ENCODE results near the gene RING1. TPM values are rescaled to one million over a fixed set of nuclear protein-coding genes. Genes with fewer than 3 reads are reported as not detected.
A peak's percentile ranks its signal among the peaks of the same experiment; 100 is the strongest.

Gene RING1
- total and polyA plus RNA-seq, 8 donors, result 37.4 to 70.6 (median 55.4) TPM

DNA sequence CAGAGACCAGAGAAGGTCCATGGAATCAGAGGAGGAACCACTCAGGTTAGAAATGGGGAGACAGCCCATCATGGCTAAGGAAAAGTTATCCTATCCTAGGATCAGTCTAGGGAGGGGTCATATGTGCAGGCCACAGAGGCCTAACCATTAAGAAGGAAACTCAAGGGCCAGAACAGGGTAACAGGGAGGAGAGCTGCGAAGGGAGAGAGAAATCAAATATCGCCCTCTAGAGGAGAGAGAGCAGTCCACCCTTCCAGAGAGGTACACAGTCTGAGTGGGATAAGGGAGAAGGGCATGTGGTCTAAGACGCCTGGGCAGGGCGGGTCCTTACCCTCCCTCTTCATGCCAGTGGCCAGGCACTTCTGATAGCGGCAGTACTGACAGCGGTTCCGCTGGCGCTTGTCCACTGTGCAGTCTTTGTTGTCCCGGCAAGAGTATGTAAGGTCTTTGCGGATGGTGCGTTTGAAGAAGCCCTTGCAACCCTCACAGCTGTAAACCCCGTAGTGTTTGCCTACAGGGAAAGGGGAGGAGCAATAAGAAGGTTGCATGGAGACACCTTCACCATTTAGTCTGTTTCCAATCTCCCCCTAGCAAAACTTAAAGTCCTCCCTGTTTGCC, 10.8 kb upstream of the RING1 start:
- Histone ChIP-seq H3K27me3 (peaks cover 5 to 12% of the 10 kb centered on the region in 2 donors), H3K27ac (no peak overlapping the region), H3K4me1 (peaks cover 36 to 52% of the 10 kb centered on the region in 2 donors), H3K9me3 (no peaks in the 10 kb centered on the region), H3K4me3 (no peak overlapping the region), H3K36me3 (peaks cover 0 to 51% of the 10 kb centered on the region in 2 donors)
- TF ChIP-seq, protein P1, sequence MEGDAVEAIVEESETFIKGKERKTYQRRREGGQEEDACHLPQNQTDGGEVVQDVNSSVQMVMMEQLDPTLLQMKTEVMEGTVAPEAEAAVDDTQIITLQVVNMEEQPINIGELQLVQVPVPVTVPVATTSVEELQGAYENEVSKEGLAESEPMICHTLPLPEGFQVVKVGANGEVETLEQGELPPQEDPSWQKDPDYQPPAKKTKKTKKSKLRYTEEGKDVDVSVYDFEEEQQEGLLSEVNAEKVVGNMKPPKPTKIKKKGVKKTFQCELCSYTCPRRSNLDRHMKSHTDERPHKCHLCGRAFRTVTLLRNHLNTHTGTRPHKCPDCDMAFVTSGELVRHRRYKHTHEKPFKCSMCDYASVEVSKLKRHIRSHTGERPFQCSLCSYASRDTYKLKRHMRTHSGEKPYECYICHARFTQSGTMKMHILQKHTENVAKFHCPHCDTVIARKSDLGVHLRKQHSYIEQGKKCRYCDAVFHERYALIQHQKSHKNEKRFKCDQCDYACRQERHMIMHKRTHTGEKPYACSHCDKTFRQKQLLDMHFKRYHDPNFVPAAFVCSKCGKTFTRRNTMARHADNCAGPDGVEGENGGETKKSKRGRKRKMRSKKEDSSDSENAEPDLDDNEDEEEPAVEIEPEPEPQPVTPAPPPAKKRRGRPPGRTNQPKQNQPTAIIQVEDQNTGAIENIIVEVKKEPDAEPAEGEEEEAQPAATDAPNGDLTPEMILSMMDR (IDR thresholded peaks at IDR 0.05), result peak; percentile 46 to 71
- peak in 3 of 4 donors; percentile 41 to 69 (median 57) for DNase-seq
- peak; percentile 58 for ATAC-seq
- intact Hi-C loops (cut with DNase I), result no loop called here

DNA sequence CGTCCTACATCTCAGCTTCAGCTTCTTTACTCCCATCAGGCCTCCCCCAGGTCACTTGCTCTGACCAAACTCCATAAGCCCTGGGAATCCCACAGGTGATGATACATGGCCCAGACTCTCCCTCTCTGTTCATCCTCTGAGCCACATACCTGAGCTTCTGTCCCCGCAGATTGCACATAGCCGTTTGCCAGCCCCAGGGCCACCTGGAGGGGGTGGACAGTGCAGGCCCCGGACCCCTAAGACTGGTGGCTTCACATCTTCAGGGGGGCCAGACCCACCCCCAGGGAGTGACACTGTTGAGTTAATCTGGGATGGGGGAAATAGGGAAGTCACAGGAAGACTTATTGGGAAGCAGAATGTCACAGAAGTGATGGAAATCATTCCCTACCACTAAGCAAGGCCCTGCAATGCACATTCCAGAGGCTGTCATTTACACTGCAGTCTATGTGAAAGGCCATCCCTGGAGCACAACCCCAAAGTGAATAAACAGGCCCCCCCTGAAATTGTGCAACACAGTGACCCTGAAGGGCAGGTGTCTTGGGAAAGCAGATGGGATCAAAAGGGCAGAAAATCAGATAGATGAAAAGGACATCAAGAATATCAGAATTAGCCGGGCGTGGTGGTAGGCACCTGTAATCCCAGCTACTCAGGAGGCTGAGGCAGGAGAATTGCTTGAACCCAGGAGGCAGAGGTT, 10.0 kb upstream of the RING1 start:
- H3K4me1 ChIP-seq, result peaks cover 32 to 52% of the 10 kb centered on the region in 2 donors
- no peak overlapping the region for H3K27ac ChIP-seq
- H3K4me3 ChIP-seq, result no peak overlapping the region
- peaks cover 0 to 58% of the 10 kb centered on the region in 2 donors for H3K36me3 ChIP-seq
- H3K27me3 ChIP-seq, result peaks cover 0 to 5% of the 10 kb centered on the region in 2 donors
- no peak for ATAC-seq
- no peaks in the 10 kb centered on the region for H3K9me3 ChIP-seq
- DNase-seq, result no peak
- TF ChIP-seq, protein P1 (IDR thresholded peaks at IDR 0.05), result no peak
- intact Hi-C loops (cut with DNase I), result no loop called here

DNA sequence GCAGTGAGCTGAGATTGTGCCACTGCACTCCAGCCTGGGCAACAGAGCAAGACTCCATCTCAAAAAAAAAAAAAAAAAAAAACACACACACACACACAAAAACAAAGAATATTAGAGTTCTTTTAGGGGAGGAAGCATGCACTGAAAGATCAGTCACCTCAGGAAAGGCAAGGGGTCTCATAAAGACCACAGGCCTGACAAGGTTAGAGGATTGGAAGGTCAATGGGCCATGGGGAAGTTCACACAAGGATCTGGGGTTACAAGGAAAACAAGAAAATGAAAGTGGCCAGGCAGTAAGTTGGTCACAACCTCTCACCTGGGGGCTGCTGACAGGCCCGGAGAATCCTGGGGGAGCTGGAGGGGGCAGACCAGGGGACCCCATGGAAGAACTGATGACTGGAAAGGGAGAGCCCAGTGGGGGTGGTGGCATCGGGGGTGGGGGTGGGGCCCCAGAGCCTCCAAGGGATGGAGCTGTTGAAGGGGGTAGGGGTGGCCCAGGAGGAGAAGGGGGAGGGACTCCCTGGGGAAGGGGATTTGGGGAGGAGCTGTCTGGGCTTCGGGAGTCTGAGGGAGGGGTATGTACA, 9.4 kb upstream of the RING1 start:
- Histone ChIP-seq H3K27me3 (no peaks in the 10 kb centered on the region), H3K27ac (peak overlapping the region in 1 of 2 donors; percentile 95), H3K4me3 (peak overlapping the region; percentile 96), H3K9me3 (no peaks in the 10 kb centered on the region), H3K4me1 (peaks cover 34 to 54% of the 10 kb centered on the region in 2 donors), H3K36me3 (peaks cover 0 to 63% of the 10 kb centered on the region in 2 donors)
- DNase-seq (no peak), ATAC-seq (no peak)
- TF ChIP-seq, protein P1 (IDR thresholded peaks at IDR 0.05), result no peak
- intact Hi-C loops (cut with DNase I), result no loop called here

DNA sequence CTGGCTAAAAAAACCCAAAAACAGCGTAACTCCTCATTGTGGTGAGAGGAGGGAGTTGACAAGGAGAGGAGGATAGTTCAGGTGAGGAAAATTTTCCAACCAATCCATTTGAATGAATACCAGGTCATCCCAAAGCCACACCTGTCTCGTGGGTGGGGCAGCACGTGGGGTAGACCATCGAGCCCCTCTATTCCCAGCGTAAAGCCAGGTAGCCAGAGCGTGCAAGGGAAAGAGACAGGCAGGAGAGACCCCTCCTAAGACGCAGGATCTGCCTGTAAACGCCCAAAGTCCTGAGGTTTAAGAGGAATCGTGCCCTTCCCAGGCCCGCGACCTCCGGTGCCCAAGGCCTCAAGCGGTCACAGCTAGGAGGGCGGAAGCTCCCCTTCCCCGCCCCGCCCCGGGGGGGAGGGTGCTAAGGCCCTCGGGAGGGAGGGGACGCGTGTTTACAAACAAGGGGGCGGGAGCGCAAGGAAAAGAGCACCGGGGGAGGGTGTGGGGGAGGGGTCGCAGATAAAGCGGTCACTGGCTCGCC, 8.5 kb upstream of the RING1 start:
- Histone ChIP-seq H3K4me3 (peak overlapping the region; percentile 96), H3K36me3 (peaks cover 0 to 55% of the 10 kb centered on the region in 2 donors), H3K27me3 (no peaks in the 10 kb centered on the region), H3K9me3 (no peaks in the 10 kb centered on the region), H3K4me1 (peaks cover 38 to 62% of the 10 kb centered on the region in 2 donors), H3K27ac (peak overlapping the region; percentile 95)
- DNase-seq (peak in 2 of 4 donors; percentile 68 to 94), ATAC-seq (peak; percentile 49)
- TF ChIP-seq, protein P1 (IDR thresholded peaks at IDR 0.05), result no peak
- intact Hi-C loops (cut with DNase I), result no loop called here

Data from left lung (tissue), 10 donors.